SU-DHL-6 (cell line): ENCODE results near the gene LTBP1.

Experiments used
- CTCF ChIP-seq: fragments of 200-600 bp; sonication (generic); IDR thresholded peaks from one replicate; pipeline ENCODE4 v1.5.1; 2017; ENCODE audit warnings: antibody characterized with exemption, mild to moderate bottlenecking, low read length, moderate library complexity; ENCODE audit not compliant: insufficient read depth, poor library complexity, severe bottlenecking
- EZH2phosphoT487 ChIP-seq: fragments of 200-600 bp; sonication (generic), shearing (Covaris generic); conservative IDR thresholded peaks from 2 replicates; pipeline ENCODE4 v1.6.1; 2018; ENCODE audit warnings: mild to moderate bottlenecking, antibody characterized with exemption, low read length, moderate library complexity, mixed read lengths

DNA sequence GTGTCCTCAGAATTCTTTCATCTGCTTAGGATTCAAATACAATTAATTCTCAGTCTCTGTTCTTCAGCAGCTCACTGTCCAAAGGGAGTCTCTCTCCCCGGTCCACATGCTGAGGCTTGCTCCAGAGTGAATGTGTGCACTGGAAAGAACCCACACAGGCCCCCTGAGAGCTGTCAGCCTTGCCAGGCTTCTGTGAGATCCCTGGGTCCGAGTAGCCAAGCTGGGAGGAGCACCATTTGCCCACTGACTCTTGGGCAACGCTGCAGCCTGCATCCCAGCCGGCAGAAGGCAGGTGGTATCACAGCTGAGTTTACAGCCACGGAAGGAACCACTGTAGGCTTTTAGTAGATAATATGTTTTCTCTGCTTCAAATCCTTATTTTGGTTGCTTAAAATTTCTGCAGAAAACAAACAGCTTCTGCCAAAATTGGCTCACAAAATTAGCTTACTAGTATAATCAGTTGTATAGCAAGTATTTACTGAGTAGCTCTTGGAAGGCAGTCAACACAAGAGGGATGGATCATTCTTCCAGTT is 21.4 kb upstream of the LTBP1 start:
- TF ChIP-seq CTCF: no peak
- TF ChIP-seq EZH2phosphoT487: no peak
